Keratinocyte (primary cell): ENCODE measurements around the gene CHPF. TPM values are rescaled to one million over a fixed set of nuclear protein-coding genes. Genes with fewer than 3 reads are reported as not detected.

ENCODE experiments used
- DNase-seq: peaks from one replicate; pipeline ENCODE4 v3.0.0-alpha.2; 2011; ENCODE audit warnings: low read depth, missing footprints, low spot score
- FAIRE-seq: peaks from 2 replicates; lab custom pipeline; 2011; peaks lifted over from hg19 to GRCh38; lab: Jason Lieb, UNC
- H2AFZ ChIP-seq: 2 replicates; pipeline ENCODE4 v1.6.0; 2012; ENCODE audit warnings: low read length, control low read depth, inconsistent platforms; ENCODE audit not compliant: control insufficient read depth
- H3K27ac ChIP-seq: 2 replicates; pipeline ENCODE4 v1.5.1; 2011; ENCODE audit warnings: low read length; ENCODE audit not compliant: control insufficient read depth, insufficient read depth
- H3K27me3 ChIP-seq: 3 replicates; pipeline ENCODE4 v1.6.0; 2011; ENCODE audit warnings: low read length; ENCODE audit not compliant: control insufficient read depth, insufficient read depth; ENCODE audit errors: extremely low read depth
- H3K36me3 ChIP-seq, 2 experiments: 2 replicates in 1 of 2; 3 replicates in 1 of 2; pipeline ENCODE4 v1.5.1; 2011; ENCODE audit warnings: low read length in 2 of 2, mild to moderate bottlenecking in 1 of 2; ENCODE audit not compliant: control insufficient read depth in 2 of 2, insufficient read depth in 2 of 2; ENCODE audit errors: extremely low read depth in 1 of 2
- H3K4me1 ChIP-seq: 3 replicates; pipeline ENCODE4 v1.5.1; 2011; ENCODE audit warnings: low read length; ENCODE audit not compliant: control insufficient read depth, insufficient read depth; ENCODE audit errors: extremely low read depth
- H3K4me2 ChIP-seq: 3 replicates; pipeline ENCODE4 v1.6.0; 2011; ENCODE audit warnings: low read depth, low read length; ENCODE audit not compliant: control insufficient read depth, insufficient read depth; ENCODE audit errors: extremely low read depth
- H3K4me3 ChIP-seq, 3 experiments: fragments of 200-600 bp in 1 of 3; sonication (generic) in 1 of 3; 2 replicates in 2 of 3; 3 replicates in 1 of 3; pipeline ENCODE4 v1.5.1; 2011 to 2016; ENCODE audit warnings: low read length in 3 of 3, mild to moderate bottlenecking in 3 of 3, control low read depth in 2 of 3, inconsistent platforms in 1 of 3, low read depth in 1 of 3, mixed read lengths in 1 of 3, mixed run types in 1 of 3, moderate library complexity in 1 of 3; ENCODE audit not compliant: control insufficient read depth in 2 of 3, insufficient read depth in 2 of 3; ENCODE audit errors: extremely low read depth in 1 of 3
- H3K79me2 ChIP-seq: 2 replicates; pipeline ENCODE4 v1.6.0; 2012; ENCODE audit warnings: low read length; ENCODE audit not compliant: control insufficient read depth, insufficient read depth
- H3K9ac ChIP-seq: 3 replicates; pipeline ENCODE4 v1.6.0; 2011; ENCODE audit warnings: low read length; ENCODE audit not compliant: control insufficient read depth, insufficient read depth; ENCODE audit errors: extremely low read depth
- H3K9me1 ChIP-seq: 3 replicates; pipeline ENCODE4 v1.6.0; 2011; ENCODE audit warnings: low read length; ENCODE audit not compliant: control insufficient read depth, insufficient read depth; ENCODE audit errors: extremely low read depth
- H3K9me3 ChIP-seq: 2 replicates; pipeline ENCODE4 v1.5.1; 2012; ENCODE audit warnings: low read depth, low read length; ENCODE audit not compliant: control insufficient read depth
- H4K20me1 ChIP-seq: 3 replicates; pipeline ENCODE4 v1.6.0; 2011; ENCODE audit warnings: low read length; ENCODE audit not compliant: control insufficient read depth, insufficient read depth; ENCODE audit errors: extremely low read depth
- EZH2 ChIP-seq: IDR thresholded peaks from one replicate; pipeline ENCODE4 v1.6.1; 2012; ENCODE audit warnings: inconsistent platforms, mild to moderate bottlenecking, low read length, moderate library complexity
- dilution Hi-C: fragments of 300-500 bp; cut with MboI; formaldehyde crosslinking; loops from one replicate; pipeline ENCODE4 v1.7.0; 2020; ENCODE audit warnings: low sequenced_read_pairs; ENCODE audit not compliant: extremely low pct_ligation_motif_present
- polyA plus RNA-seq, 5 experiments: library from polyadenylated mRNA; depleted of rRNA in 3 of 5; stranded (reverse) in 3 of 5; stranded (forward) in 1 of 5; unstranded in 1 of 5; fragments of >200 nt; gene quantifications; 1 replicate in 1 of 5; 2 replicates in 3 of 5; 3 replicates in 1 of 5; pipeline versions ENCODE4 v1.2.1 to v1.2.3, GENCODE V29; 2011 to 2012; ENCODE audit warnings: missing spikeins in 2 of 5, low read depth in 1 of 5, low replicate concordance in 1 of 5
- TF ChIP-seq, protein P1 (sequence below), 3 experiments: IDR thresholded peaks in 1 of 3; conservative IDR thresholded peaks in 1 of 3; optimal IDR thresholded peaks in 1 of 3; 2 replicates in 2 of 3; 3 replicates in 1 of 3; pipeline versions ENCODE3 to v1.5.1; 2011; ENCODE audit warnings: low read length in 3 of 3, mild to moderate bottlenecking in 3 of 3, moderate library complexity in 2 of 3, control low read depth in 1 of 3, inconsistent platforms in 1 of 3; ENCODE audit not compliant: insufficient read depth in 2 of 3; ENCODE audit errors: extremely low read depth in 1 of 3

Gene CHPF
- polyA plus RNA-seq, 1 donor (not counting 4 experiments of a cell fraction or from before 2014, with no cell fraction given), result 24.4 TPM

DNA sequence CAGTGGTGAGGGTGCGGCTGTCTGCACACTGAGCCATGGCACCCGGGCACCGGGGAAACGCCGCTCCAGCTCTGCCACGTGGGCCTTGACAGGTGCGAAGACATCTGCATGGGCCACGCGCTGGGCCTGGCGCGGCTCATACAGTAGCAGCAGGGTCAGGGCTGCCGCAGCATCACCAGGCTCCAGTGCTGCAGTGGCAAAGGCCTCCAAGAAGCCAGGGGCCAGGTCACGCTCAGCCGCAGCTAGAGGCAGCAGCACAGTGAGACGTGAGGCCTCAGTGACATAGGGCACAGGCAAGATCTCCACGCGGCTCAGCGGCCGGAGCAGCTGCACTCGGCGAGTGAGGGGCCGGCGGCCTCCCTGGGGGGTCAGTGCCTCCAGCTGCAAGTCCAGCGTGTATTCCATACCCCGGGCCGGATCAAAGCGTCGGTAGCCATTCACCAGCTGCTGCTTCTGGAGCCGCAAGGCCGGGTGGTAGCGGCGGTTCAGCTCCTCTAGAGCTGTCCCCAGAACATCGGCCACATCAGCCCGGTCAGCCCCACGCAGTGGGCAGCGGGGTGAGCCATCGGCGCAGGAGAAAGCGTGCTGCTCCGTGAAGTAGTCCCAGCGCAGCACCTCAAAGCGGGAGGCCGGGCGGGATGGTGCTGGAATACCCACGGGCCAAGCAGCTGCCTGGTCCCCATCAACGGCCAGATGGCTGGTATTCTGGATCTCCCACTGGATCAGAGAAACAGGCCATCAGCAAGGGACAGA lies 3.5 kb downstream of the CHPF start:
- DNase-seq, result no peak
- Histone ChIP-seq H3K4me1 (peaks cover 20% of the 10 kb centered on the region), H2AFZ (no peak overlapping the region), H3K4me2 (no peak overlapping the region), H3K27ac (no peak overlapping the region), H4K20me1 (peaks cover 10% of the 10 kb centered on the region), H3K9ac (no peak overlapping the region), H3K36me3 (peaks cover 20 to 23% of the 10 kb centered on the region in 2 experiments), H3K79me2 (peaks cover 33% of the 10 kb centered on the region), H3K9me1 (no peaks in the 10 kb centered on the region), H3K4me3 (no peak overlapping the region), H3K9me3 (no peaks in the 10 kb centered on the region), H3K27me3 (no peaks in the 10 kb centered on the region)
- TF ChIP-seq, protein P1, sequence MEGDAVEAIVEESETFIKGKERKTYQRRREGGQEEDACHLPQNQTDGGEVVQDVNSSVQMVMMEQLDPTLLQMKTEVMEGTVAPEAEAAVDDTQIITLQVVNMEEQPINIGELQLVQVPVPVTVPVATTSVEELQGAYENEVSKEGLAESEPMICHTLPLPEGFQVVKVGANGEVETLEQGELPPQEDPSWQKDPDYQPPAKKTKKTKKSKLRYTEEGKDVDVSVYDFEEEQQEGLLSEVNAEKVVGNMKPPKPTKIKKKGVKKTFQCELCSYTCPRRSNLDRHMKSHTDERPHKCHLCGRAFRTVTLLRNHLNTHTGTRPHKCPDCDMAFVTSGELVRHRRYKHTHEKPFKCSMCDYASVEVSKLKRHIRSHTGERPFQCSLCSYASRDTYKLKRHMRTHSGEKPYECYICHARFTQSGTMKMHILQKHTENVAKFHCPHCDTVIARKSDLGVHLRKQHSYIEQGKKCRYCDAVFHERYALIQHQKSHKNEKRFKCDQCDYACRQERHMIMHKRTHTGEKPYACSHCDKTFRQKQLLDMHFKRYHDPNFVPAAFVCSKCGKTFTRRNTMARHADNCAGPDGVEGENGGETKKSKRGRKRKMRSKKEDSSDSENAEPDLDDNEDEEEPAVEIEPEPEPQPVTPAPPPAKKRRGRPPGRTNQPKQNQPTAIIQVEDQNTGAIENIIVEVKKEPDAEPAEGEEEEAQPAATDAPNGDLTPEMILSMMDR (optimal IDR thresholded peaks at IDR 0.05 in 1 of 3, IDR thresholded peaks at IDR 0.05 in 1 of 3, conservative IDR thresholded peaks at IDR 0.05 in 1 of 3; ENCODE audit: extremely low read depth in 1 of 3, insufficient read depth in 2 of 3, low read length in 3 of 3), result no peak
- no peak for TF ChIP-seq EZH2
- dilution Hi-C loops, result no loop called here
- FAIRE-seq, result no peak

DNA sequence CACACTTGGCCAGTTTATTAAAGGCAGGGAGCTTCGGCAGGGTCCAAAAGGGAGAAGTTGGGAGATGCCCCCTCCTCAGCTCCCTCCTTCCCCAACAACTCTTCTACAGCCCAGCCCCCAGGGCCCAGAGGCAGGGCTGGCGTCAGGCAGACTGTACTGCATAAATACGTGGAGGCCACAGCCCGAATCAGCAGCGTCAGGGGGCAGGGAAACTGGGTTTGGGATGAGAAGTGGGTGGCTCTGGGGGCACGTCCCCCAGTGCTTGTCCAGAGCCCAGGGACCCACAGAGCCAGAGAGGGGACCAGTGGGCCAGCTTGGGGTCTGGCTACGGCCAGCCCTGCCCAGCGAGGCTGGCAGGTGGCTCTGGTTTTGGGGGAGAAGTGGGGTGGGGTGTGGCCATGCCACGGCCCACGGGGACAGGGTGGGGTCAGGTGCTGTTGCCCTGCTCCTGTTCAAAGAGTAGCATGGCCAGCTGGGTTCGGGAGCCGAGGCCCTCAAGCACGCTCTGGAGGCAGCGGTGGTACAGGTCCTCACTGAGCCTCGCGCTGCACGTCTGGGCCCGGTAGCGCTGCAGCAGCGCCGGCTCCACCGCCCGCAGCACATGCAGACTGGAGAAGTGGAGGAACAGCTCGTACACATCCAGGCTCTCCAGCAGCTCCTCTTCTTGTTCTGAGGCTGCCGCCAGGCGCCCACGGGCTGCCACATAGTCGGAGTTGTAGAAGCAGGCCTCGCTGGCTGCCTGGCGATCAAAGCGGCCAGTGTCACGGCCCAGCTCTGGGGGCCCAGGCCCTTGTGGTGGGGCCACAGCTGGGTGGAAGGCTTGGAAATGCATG lies 4.4 kb downstream of the CHPF start:
- DNase-seq (no peak), FAIRE-seq (no peak)
- Histone ChIP-seq H3K9me3 (no peaks in the 10 kb centered on the region), H3K9me1 (no peaks in the 10 kb centered on the region), H3K27ac (no peak overlapping the region), H3K4me3 (no peak overlapping the region), H3K4me2 (no peak overlapping the region), H3K36me3 (peaks cover 20 to 23% of the 10 kb centered on the region in 2 experiments), H2AFZ (no peak overlapping the region), H3K4me1 (peaks cover 20% of the 10 kb centered on the region), H3K9ac (no peak overlapping the region), H3K27me3 (no peaks in the 10 kb centered on the region), H4K20me1 (peaks cover 10% of the 10 kb centered on the region), H3K79me2 (peaks cover 33% of the 10 kb centered on the region)
- TF ChIP-seq EZH2, result no peak
- TF ChIP-seq, protein P1 (optimal IDR thresholded peaks at IDR 0.05 in 1 of 3, IDR thresholded peaks at IDR 0.05 in 1 of 3, conservative IDR thresholded peaks at IDR 0.05 in 1 of 3; ENCODE audit: extremely low read depth in 1 of 3, insufficient read depth in 2 of 3, low read length in 3 of 3), result no peak
- dilution Hi-C loops, result no loop called here
